K562 (cell line): ENCODE results near the gene FUT4. TPM values are rescaled to one million over a fixed set of nuclear protein-coding genes. Genes with fewer than 3 reads are reported as not detected.

Source experiments
- CLOCK ChIP-seq: fragments of 250-450 bp; sonication (Bioruptor Pico); IDR thresholded peaks from 2 replicates; pipeline ENCODE4 v1.4.0; 2020; ENCODE audit warnings: mild to moderate bottlenecking, moderate library complexity, borderline replicate concordance
- DACH1 ChIP-seq: fragments of 450-650 bp; IDR thresholded peaks from 2 replicates; pipeline ENCODE4 v1.6.1; 2018; ENCODE audit not compliant: partially characterized antibody
- ETV5 ChIP-seq: sonication (generic); formaldehyde crosslinking; IDR thresholded peaks from 2 replicates; pipeline ENCODE4 v1.4.0; 2020; ENCODE audit warnings: low read depth, mild to moderate bottlenecking, missing genetic modification reagents
- GMEB1 ChIP-seq: fragments of 250-450 bp; sonication (Bioruptor Pico); IDR thresholded peaks from 2 replicates; pipeline ENCODE4 v1.4.0; 2020; ENCODE audit warnings: mild to moderate bottlenecking
- KLF6 ChIP-seq: fragments of 250-450 bp; sonication (Bioruptor Pico); IDR thresholded peaks from 2 replicates; pipeline ENCODE4 v1.4.0; 2020; ENCODE audit warnings: mild to moderate bottlenecking, moderate library complexity, borderline replicate concordance
- MCM2 ChIP-seq: fragments of 450-650 bp; IDR thresholded peaks from 2 replicates; pipeline ENCODE4 v1.6.1; 2017; ENCODE audit warnings: low read depth, mild to moderate bottlenecking
- PML ChIP-seq: IDR thresholded peaks from 2 replicates; pipeline ENCODE4 v1.6.1; 2012; ENCODE audit warnings: low read length, inconsistent platforms
- RBBP5 ChIP-seq: fragments of 200-600 bp; sonication (generic); IDR thresholded peaks from 2 replicates; pipeline ENCODE4 v1.6.1; 2012; ENCODE audit warnings: borderline replicate concordance, mild to moderate bottlenecking, low read length, control low read depth, inconsistent platforms; ENCODE audit not compliant: insufficient read depth, poor library complexity, severe bottlenecking
- SAP30 ChIP-seq: fragments of 200-600 bp; sonication (generic); IDR thresholded peaks from 2 replicates; pipeline ENCODE4 v1.6.1; 2012; ENCODE audit warnings: borderline replicate concordance, low read depth, mild to moderate bottlenecking, moderate library complexity, low read length, control low read depth, inconsistent platforms; ENCODE audit not compliant: insufficient read depth, poor library complexity, severe bottlenecking
- SIX5 ChIP-seq, 2 experiments: IDR thresholded peaks; 2 replicates each; pipeline ENCODE4 v1.6.1; 2011; ENCODE audit warnings: low read length in 2 of 2, borderline replicate concordance in 1 of 2, low read depth in 1 of 2, mild to moderate bottlenecking in 1 of 2, moderate library complexity in 1 of 2; ENCODE audit not compliant: insufficient read depth in 1 of 2
- SMAD1 ChIP-seq: fragments of 150-350 bp; IDR thresholded peaks from 2 replicates; pipeline ENCODE4 v1.6.1; 2014; ENCODE audit warnings: low read length, low read depth; ENCODE audit not compliant: partially characterized antibody
- SMAD3 ChIP-seq: fragments of 450-650 bp; formaldehyde crosslinking; conservative IDR thresholded peaks from 2 replicates; pipeline ENCODE4 v1.4.0; 2020; ENCODE audit warnings: mild to moderate bottlenecking
- TAF7 ChIP-seq: fragments of 450-650 bp; IDR thresholded peaks from 2 replicates; pipeline ENCODE4 v1.6.1; 2016; ENCODE audit warnings: missing genetic modification characterization, missing compliant biosample characterization
- TRIM24 ChIP-seq, 2 experiments: fragments of 450-650 bp; IDR thresholded peaks; 2 replicates each; pipeline ENCODE4 v1.6.1; 2016
- WHSC1 ChIP-seq: IDR thresholded peaks from one replicate; pipeline ENCODE4 v1.6.1; 2012; ENCODE audit warnings: low read length, control low read depth, inconsistent platforms
- ZBTB17 ChIP-seq: fragments of 450-650 bp; formaldehyde crosslinking; IDR thresholded peaks from 2 replicates; pipeline ENCODE4 v1.4.0; 2020; ENCODE audit warnings: mild to moderate bottlenecking
- ZNF174 ChIP-seq: fragments of 250-450 bp; sonication (Bioruptor Pico); IDR thresholded peaks from 2 replicates; pipeline ENCODE4 v1.4.0; 2020; ENCODE audit warnings: mild to moderate bottlenecking
- ZNF197 ChIP-seq: fragments of 200-800 bp; sonication (Bioruptor generic); IDR thresholded peaks from 2 replicates; pipeline ENCODE4 v1.6.1; 2016; ENCODE audit warnings: low read depth, missing genetic modification characterization, missing compliant biosample characterization
- ZNF212 ChIP-seq: fragments of 450-650 bp; formaldehyde crosslinking; IDR thresholded peaks from 2 replicates; pipeline ENCODE4 v1.4.0; 2020; ENCODE audit warnings: mild to moderate bottlenecking
- ZNF224 ChIP-seq: sonication (generic); formaldehyde crosslinking; IDR thresholded peaks from 2 replicates; pipeline ENCODE4 v1.8.0; 2022; ENCODE audit warnings: mild to moderate bottlenecking, missing genetic modification reagents
- ZNF592 ChIP-seq: fragments of 450-650 bp; IDR thresholded peaks from 2 replicates; pipeline ENCODE4 v1.6.1; 2017; ENCODE audit warnings: antibody characterized with exemption, mild to moderate bottlenecking
- polyA plus RNA-seq, 8 experiments: library from polyadenylated mRNA; depleted of rRNA in 4 of 8; stranded (reverse) in 5 of 8; unstranded in 3 of 8; fragments of >200 nt; fragmentation: Nextera tagmentation in 2 of 8; fragmentation: Illumina TruSeq in 1 of 8; extraction: Ambion mirVana in 2 of 8; extraction: Trizol in 1 of 8; gene quantifications; 2 replicates each; pipeline versions ENCODE4 v1.2.1 to v1.2.3, GENCODE V29; 2011 to 2014; ENCODE audit warnings: inconsistent platforms in 1 of 8, missing spikeins in 1 of 8
- total RNA-seq, 7 experiments: library from RNA; depleted of rRNA in 6 of 7; stranded (reverse); fragments of >200 nt in 6 of 7; fragmentation: Illumina TruSeq in 2 of 7; extraction: Trizol in 2 of 7; gene quantifications; 2 replicates each; pipeline versions ENCODE4 v1.2.1 to v1.2.3, GENCODE V29; 2011 to 2021; ENCODE audit warnings: low replicate concordance in 1 of 7

Gene FUT4
- total and polyA plus RNA-seq, 9 of the 15 experiments (the other 6 are each of a cell fraction or from before 2014, with no cell fraction given), result 1.1 to 8.9 (median 5.5) TPM

- no peak for TF ChIP-seq ZNF197 (CRISPR knock-in tag)
- TF ChIP-seq ZNF174 (CRISPR knock-in tag), result no peak
- TF ChIP-seq SMAD1, result no peak
- no peak for TF ChIP-seq ZNF592
- TF ChIP-seq GMEB1 (CRISPR knock-in tag), result no peak
- no peak for TF ChIP-seq ZBTB17 (CRISPR knock-in tag)
- no peak for TF ChIP-seq CLOCK (CRISPR knock-in tag)
- no peak for TF ChIP-seq ZNF212
- TF ChIP-seq MCM2, result no peak
- no peak for TF ChIP-seq SIX5 (IDR thresholded peaks at IDR 0.05; ENCODE audit: borderline replicate concordance in 1 of 2, insufficient read depth in 1 of 2, low read depth in 1 of 2, low read length in 2 of 2)
- no peak for TF ChIP-seq WHSC1
- no peak for TF ChIP-seq TRIM24 (IDR thresholded peaks at IDR 0.05)
- TF ChIP-seq RBBP5, result no peak
- no peak for TF ChIP-seq ZNF224 (CRISPR knock-in tag)
- no peak for TF ChIP-seq PML
- no peak for TF ChIP-seq KLF6 (CRISPR knock-in tag)
- TF ChIP-seq SMAD3 (CRISPR knock-in tag), result no peak
- peak; percentile 96 for TF ChIP-seq SAP30
- 0 out of 2 replicates have a peak, but pooled peaks have one; percentile 25 for TF ChIP-seq TAF7 (tag)
- no peak for TF ChIP-seq DACH1
- no peak; the same call in 1 of the 2 replicates for TF ChIP-seq ETV5 (CRISPR knock-in tag)
Observed at GRCh38 chr11:94494126-94494680, 49.5 kb upstream of the FUT4 start (continued).
